ENCODE data around the gene ZRSR2. TPM values are rescaled to one million over a fixed set of nuclear protein-coding genes. Genes with fewer than 3 reads are reported as not detected.

ZRSR2 gene
- polyA plus RNA-seq, 1 of the 3 experiments (the other 2 are of a cell fraction), result 14.3 TPM

DNA sequence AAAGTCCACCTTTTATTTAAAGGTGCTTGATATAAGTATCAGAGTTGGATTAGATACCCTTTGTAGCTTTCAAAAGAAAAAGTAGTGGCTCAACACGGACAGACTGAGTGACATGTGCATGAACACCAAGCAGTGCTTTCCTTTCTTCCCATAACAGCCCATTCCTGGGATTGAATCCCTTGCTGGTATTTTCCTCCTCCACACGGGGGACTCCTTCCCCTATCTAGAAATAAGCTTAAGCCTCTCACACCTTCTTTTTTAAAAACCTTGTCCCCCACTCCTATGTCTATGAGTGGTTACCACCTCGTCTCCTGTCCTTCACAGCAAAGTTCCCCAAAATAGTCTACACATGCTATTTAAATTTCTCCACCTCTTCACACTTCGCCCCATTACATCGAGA, 59.3 kb downstream of the ZRSR2 start (continued):
- TF ChIP-seq PBX3 (IDR thresholded peaks at IDR 0.05), result no peak
- TF ChIP-seq SMC3 (IDR thresholded peaks at IDR 0.05; ENCODE audit: low read depth, low read length), result peak; percentile 9; the same call in 1 of the 2 replicates
- TF ChIP-seq, protein P1, sequence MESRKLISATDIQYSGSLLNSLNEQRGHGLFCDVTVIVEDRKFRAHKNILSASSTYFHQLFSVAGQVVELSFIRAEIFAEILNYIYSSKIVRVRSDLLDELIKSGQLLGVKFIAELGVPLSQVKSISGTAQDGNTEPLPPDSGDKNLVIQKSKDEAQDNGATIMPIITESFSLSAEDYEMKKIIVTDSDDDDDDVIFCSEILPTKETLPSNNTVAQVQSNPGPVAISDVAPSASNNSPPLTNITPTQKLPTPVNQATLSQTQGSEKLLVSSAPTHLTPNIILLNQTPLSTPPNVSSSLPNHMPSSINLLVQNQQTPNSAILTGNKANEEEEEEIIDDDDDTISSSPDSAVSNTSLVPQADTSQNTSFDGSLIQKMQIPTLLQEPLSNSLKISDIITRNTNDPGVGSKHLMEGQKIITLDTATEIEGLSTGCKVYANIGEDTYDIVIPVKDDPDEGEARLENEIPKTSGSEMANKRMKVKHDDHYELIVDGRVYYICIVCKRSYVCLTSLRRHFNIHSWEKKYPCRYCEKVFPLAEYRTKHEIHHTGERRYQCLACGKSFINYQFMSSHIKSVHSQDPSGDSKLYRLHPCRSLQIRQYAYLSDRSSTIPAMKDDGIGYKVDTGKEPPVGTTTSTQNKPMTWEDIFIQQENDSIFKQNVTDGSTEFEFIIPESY (IDR thresholded peaks at IDR 0.05; ENCODE audit: borderline replicate concordance, low read depth), result no peak
- TF ChIP-seq NFIC (IDR thresholded peaks at IDR 0.05; ENCODE audit: borderline replicate concordance), result no peak
- peak; percentile 55 for TF ChIP-seq RAD21 (IDR thresholded peaks at IDR 0.05; ENCODE audit: low read length)
- TF ChIP-seq, protein P2, sequence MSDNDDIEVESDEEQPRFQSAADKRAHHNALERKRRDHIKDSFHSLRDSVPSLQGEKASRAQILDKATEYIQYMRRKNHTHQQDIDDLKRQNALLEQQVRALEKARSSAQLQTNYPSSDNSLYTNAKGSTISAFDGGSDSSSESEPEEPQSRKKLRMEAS (IDR thresholded peaks at IDR 0.05; ENCODE audit: low read depth), result no peak

GRCh38 chrX:15853586-15854079, 63.3 kb downstream of the ZRSR2 start:
- H3K36me3 ChIP-seq (replicated peaks in 1 of 2; ENCODE audit: control insufficient read depth in 1 of 2, insufficient read depth in 2 of 2, low read length in 1 of 2), result peaks cover 0 to 2% of the 10 kb centered on the region in 2 experiments
- H3K27me3 ChIP-seq (ENCODE audit: insufficient read depth), result no peaks in the 10 kb centered on the region; the same call in 1 of the 2 replicates
- H3K4me2 ChIP-seq, result peak overlapping the region; percentile 82
- peaks cover 16% of the 10 kb centered on the region for H3F3A ChIP-seq (replicated peaks; ENCODE audit: insufficient read depth)
- H4K20me1 ChIP-seq (ENCODE audit: insufficient read depth), result no peaks in the 10 kb centered on the region
- peaks cover 9 to 14% of the 10 kb centered on the region in 2 experiments; a peak in 2 of 4 replicates for H3K4me1 ChIP-seq (ENCODE audit: control insufficient read depth in 1 of 2, insufficient read depth in 2 of 2, low read depth in 1 of 2, low read length in 1 of 2)
- no peaks in the 10 kb centered on the region for H3K9me3 ChIP-seq
- H3K27ac ChIP-seq (ENCODE audit: low read depth in 2 of 2, low read length in 1 of 2), result peak overlapping the region; percentile 17 to 81; a peak in 3 of 4 replicates
- H2AFZ ChIP-seq (ENCODE audit: low read depth), result peak overlapping the region; percentile 61
- peak overlapping the region; percentile 78 to 79 for H3K4me3 ChIP-seq (ENCODE audit: low read depth in 2 of 2, low read length in 1 of 2)
- peak; percentile 15 for DNase-seq
- POLR2A ChIA-PET, result no interaction called here
- no peak for TF ChIP-seq POLR2AphosphoS5 (IDR thresholded peaks at IDR 0.05; ENCODE audit: low read depth, low read length)
- no peak for TF ChIP-seq NFIC (IDR thresholded peaks at IDR 0.05; ENCODE audit: borderline replicate concordance)
- TF ChIP-seq MXI1 (IDR thresholded peaks at IDR 0.05; ENCODE audit: low read depth, low read length), result no peak
- no peak for TF ChIP-seq RAD21 (IDR thresholded peaks at IDR 0.05; ENCODE audit: low read length)
- no peak for TF ChIP-seq FOXJ3 (CRISPR knock-in tag; IDR thresholded peaks at IDR 0.05)
- no peak for TF ChIP-seq RXRA (IDR thresholded peaks at IDR 0.05; ENCODE audit: borderline replicate concordance, low read depth)
- TF ChIP-seq, protein P1 (IDR thresholded peaks at IDR 0.05; ENCODE audit: borderline replicate concordance, low read depth), result no peak
- TF ChIP-seq SMC3 (IDR thresholded peaks at IDR 0.05; ENCODE audit: low read depth, low read length), result no peak
- TF ChIP-seq GABPA (IDR thresholded peaks at IDR 0.05; ENCODE audit: low read depth), result no peak
- no peak for TF ChIP-seq FOXM1 (IDR thresholded peaks at IDR 0.05; ENCODE audit: low read depth)
- no peak for TF ChIP-seq SIN3A (IDR thresholded peaks at IDR 0.05; ENCODE audit: borderline replicate concordance, low read depth, low read length)
- TF ChIP-seq NRF1 (IDR thresholded peaks at IDR 0.05; ENCODE audit: low read depth, low read length), result no peak
- TF ChIP-seq RCOR1 (IDR thresholded peaks at IDR 0.05; ENCODE audit: low read length), result no peak
- TF ChIP-seq RFX5 (IDR thresholded peaks at IDR 0.05; ENCODE audit: low read length), result no peak
- TF ChIP-seq TAF1 (IDR thresholded peaks at IDR 0.05; ENCODE audit: borderline replicate concordance, low read depth, low read length), result no peak
- TF ChIP-seq FOSL2 (IDR thresholded peaks at IDR 0.05; ENCODE audit: borderline replicate concordance, low read depth), result no peak
- TF ChIP-seq ELF1 (IDR thresholded peaks at IDR 0.05), result no peak
- TF ChIP-seq IRF3 (IDR thresholded peaks at IDR 0.05; ENCODE audit: low read depth, low read length), result no peak
- TF ChIP-seq REST (IDR thresholded peaks at IDR 0.05; ENCODE audit: low read depth, low read length), result no peak
- CTCF ChIA-PET, result no interaction called here
- H3K9ac ChIP-seq, result peak overlapping the region; percentile 62
- no peaks in the 10 kb centered on the region for H3K9me2 ChIP-seq
- peaks cover 13% of the 10 kb centered on the region; the same call in 1 of the 2 replicates for H3K79me2 ChIP-seq (ENCODE audit: insufficient read depth)
- 23% methylated on average over 14 of the region's 14 CpGs for WGBS (ENCODE audit: low lambda C conversion rate)
